Measurements from ENCODE around the gene SH2D2A. TPM values are rescaled to one million over a fixed set of nuclear protein-coding genes. Genes with fewer than 3 reads are reported as not detected.

SH2D2A gene
- total and polyA plus RNA-seq, 2 donors (not counting 3 experiments of a cell fraction or from before 2014, with no cell fraction given) = 0.92 to 1.1 TPM

DNA sequence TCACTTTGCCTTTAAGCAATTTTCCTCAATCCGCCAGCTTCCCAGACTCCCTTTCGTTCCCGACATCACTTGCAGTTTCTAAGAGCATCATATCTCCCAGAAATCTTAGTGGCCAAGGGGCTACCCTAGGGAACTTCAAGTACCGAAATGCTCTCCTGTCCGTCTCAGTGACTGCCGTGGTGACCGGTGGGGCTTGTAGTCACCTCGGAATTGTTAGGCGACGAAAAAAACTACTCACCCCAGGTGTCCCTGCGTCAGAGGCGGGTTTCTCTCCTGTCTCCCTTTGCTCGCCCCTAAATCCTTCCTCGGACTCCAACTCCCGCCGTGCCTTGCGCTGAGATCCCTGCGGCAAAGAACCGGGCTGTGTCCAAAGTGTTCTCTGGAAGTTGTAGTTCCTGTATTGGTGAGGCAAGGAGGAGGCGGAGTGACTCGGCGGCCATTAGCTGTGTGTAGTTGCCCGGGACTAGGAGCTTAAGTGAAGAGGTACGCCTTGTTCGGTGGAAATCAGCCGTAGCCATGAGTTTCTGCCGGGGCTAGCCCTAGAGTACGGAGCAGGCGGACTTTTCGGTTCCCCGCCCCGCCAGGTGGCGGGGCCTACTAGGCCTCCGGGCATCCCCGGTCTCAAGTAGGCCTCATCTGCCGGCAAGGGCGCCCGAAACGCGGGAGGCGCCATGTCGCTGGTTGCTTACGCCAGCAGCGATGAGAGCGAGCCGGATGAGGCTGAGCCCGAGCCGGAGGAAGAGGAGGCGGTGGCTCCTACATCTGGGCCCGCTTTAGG, 49.4 kb downstream of the SH2D2A start, which contains the start of gene PRCC:
Gene PRCC, plus strand, starts transcription at position 435 of the 778 bp plus-strand sequence. Its CDS starts 237 bp downstream, at position 672.
- peak within 1 kb of the TSS; percentile 80 for H3K27ac ChIP-seq (ENCODE audit: insufficient read depth, low read depth, low read length)
- H4K20me1 ChIP-seq (replicated peaks; ENCODE audit: control insufficient read depth, extremely low read depth, insufficient read depth, low read length) = peaks cover 4% of the 10 kb centered on the region
- H3K4me1 ChIP-seq (ENCODE audit: control insufficient read depth, extremely low read depth, insufficient read depth, low read length) = peaks cover 18% of the 10 kb centered on the region
- FAIRE-seq (peak; percentile 100), DNase-seq (ENCODE audit: low read depth, low spot score) (peak; percentile 100)
- BruUV-seq (replicated peaks) = TSS peak; percentile 46
- H3K79me2 ChIP-seq (ENCODE audit: control insufficient read depth, insufficient read depth, low read length) = peaks cover 46% of the 10 kb centered on the region
- dilution Hi-C loops (cut with MboI; ENCODE audit: extremely low pct_ligation_motif_present, low sequenced_read_pairs) = no loop called here
- H3K27me3 ChIP-seq (ENCODE audit: control insufficient read depth in 2 of 2, insufficient read depth in 2 of 2, low read length in 2 of 2) = no peaks in the 10 kb centered on the region
- H3K9me1 ChIP-seq (replicated peaks; ENCODE audit: control insufficient read depth, extremely low read depth, insufficient read depth, low read length) = no peaks in the 10 kb centered on the region
- no peaks in the 10 kb centered on the region for H3K9me3 ChIP-seq (replicated peaks; ENCODE audit: control insufficient read depth, insufficient read depth, low read length)
- peak within 1 kb of the TSS; percentile 71 for H2AFZ ChIP-seq (ENCODE audit: low read depth, low read length)
- ChIA-PET POLR2A (interaction anchor here (1.4 to 3.2 kb wide), 3 partner anchors 16 to 39 kb away, joined by 7 to 27 read pairs (median 14); partner anchors contain the start of genes HDGF, ISG20L2, METTL25B and MRPL24), CTCF (interaction anchor here (1.0 to 4.2 kb wide), 10 partner anchors 9 to 161 kb away, joined by 4 to 52 read pairs (median 6); partner anchors contain the start of genes HDGF, MRPL24 and NTRK1)
- peak; percentile 40 for TF ChIP-seq POLR2AphosphoS5 (IDR thresholded peaks at IDR 0.05; ENCODE audit: insufficient read depth, low read depth, low read length)
- peak; percentile 56 for TF ChIP-seq GATA2 (IDR thresholded peaks at IDR 0.05; ENCODE audit: insufficient read depth, insufficient read length, low read depth, low read length)
- TF ChIP-seq FOS (IDR thresholded peaks at IDR 0.05; ENCODE audit: borderline replicate concordance, insufficient read depth, low read length) = peak; percentile 32
- no peak for TF ChIP-seq EZH2 (IDR thresholded peaks at IDR 0.05; ENCODE audit: borderline replicate concordance, low read depth, low read length, severe bottlenecking)
- no peak for TF ChIP-seq POLR2A (IDR thresholded peaks at IDR 0.05; ENCODE audit: low read depth, low read length)
- TF ChIP-seq, protein P1, sequence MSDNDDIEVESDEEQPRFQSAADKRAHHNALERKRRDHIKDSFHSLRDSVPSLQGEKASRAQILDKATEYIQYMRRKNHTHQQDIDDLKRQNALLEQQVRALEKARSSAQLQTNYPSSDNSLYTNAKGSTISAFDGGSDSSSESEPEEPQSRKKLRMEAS (IDR thresholded peaks at IDR 0.05; ENCODE audit: insufficient read depth, insufficient read length) = no peak
- peak; percentile 17 for TF ChIP-seq JUN (IDR thresholded peaks at IDR 0.05; ENCODE audit: borderline replicate concordance, insufficient read depth, insufficient read length, low read depth)
- TF ChIP-seq MYC (IDR thresholded peaks at IDR 0.05; ENCODE audit: low read depth, low read length) = no peak
- TF ChIP-seq CTCF (IDR thresholded peaks at IDR 0.05; ENCODE audit: extremely low read depth in 1 of 2, insufficient read depth in 1 of 2, low read depth in 1 of 2, low read length in 2 of 2) = no peak
- intact Hi-C loops (cut with micrococcal nuclease) = loop anchor here (1.0 kb wide), 5 partner anchors 16 to 93 kb away; partner anchors contain the start of genes HDGF, ISG20L2, METTL25B and MRPL24
- H3K4me2 ChIP-seq (ENCODE audit: insufficient read depth, low read length) = peak within 1 kb of the TSS; percentile 76
- H3K9ac ChIP-seq (replicated peaks; ENCODE audit: extremely low read depth, insufficient read depth, low read length) = peak within 1 kb of the TSS; percentile 93
- peak within 1 kb of the TSS; percentile 65 to 91 (median 74) for H3K4me3 ChIP-seq (replicated peaks in 1 of 3; ENCODE audit: insufficient read depth in 1 of 3, low read depth in 1 of 3, low read length in 3 of 3)
- H3K36me3 ChIP-seq (ENCODE audit: control insufficient read depth in 2 of 2, extremely low read depth in 1 of 2, insufficient read depth in 2 of 2, low read length in 2 of 2) = peaks cover 5 to 6% of the 10 kb centered on the region in 2 experiments

Data from endothelial cell of umbilical vein (primary cell).